Right ventricle myocardium superior (tissue), 1 donor: ENCODE measurements around the gene APOL4. TPM values are rescaled to one million over a fixed set of nuclear protein-coding genes. Genes with fewer than 3 reads are reported as not detected.
"Not testable (repeated sequence)": the region's sequence is repeated elsewhere in the genome, so short reads cannot be mapped to it uniquely, and the experiment has no call there.

ENCODE experiments used
- ATAC-seq: fragments of 200-7000 bp; cut with Tn5 transposase; one replicate; pipeline ENCODE4 v1.9.1; 2020; ENCODE audit warnings: mild to moderate bottlenecking; ENCODE audit not compliant: poor library complexity
- DNase-seq: peaks from one replicate; pipeline ENCODE4 v3.0.0-alpha.2; 2020
- intact Hi-C: fragments of 100-400 bp; cut with DNase I; formaldehyde crosslinking; loops from one replicate; pipeline ENCODE4 v1.11.2; 2022
- total RNA-seq: library from RNA; stranded (reverse); fragmentation: NEBNext Ultra II Directional; extraction: Animal tissue kit (Norgen Biotek cat#: 25700); gene quantifications from one replicate; pipeline ENCODE4 v1.2.1, GENCODE V29; 2021
- donor health status: DM: no; HTN: yes; CAD: no; lungs with severe emphysema.

APOL4 gene
- total RNA-seq, 1 donor from 2014 or later = 5.0 TPM

- intact Hi-C loops = no loop called here
- ATAC-seq (no peak), DNase-seq (no peak)
These were observed 29.7 kb downstream of the APOL4 start for GRCh38 chr22:36171941-36172340.

DNA sequence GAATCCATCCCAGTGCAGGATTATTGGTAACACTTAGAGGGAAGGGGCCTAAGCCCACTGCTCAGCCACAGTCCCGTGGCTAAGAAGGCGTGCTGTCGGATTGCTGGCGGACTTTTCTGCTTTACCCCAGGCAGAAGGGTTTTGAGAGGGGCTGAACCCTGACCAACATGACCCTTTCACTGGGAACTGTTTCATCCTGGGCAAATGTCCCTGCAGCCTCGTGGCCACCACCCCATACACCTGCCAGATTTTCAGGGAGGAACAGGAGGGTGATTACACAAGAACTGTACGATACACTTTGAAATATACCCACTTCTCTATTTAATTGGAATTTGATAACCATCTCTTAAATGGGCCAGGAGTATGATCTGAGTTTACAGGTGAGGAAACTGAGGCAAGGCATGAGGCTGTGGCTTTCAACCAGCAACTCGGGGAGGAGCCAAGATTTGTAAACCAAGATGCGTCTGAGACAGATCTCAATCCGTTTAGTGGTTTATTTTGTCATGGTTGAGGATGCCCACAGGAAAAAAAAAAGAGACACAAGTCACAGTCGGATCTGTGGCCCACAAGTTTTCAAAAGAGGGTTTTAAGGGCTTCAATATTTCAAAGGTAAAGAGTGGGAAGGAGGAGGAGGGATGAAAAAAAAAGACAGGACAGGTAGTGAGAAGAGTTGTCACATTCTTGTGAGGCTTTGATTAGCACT is 34.9 kb downstream of the APOL4 start:
- no peak for ATAC-seq
- DNase-seq = no peak
- intact Hi-C loops = no loop called here

- ATAC-seq (no peak), DNase-seq (no peak)
- intact Hi-C loops = no loop called here
These were observed 35.5 kb downstream of the APOL4 start for GRCh38 chr22:36166086-36166485.

GRCh38 chr22:36165141-36165540 is 36.5 kb downstream of the APOL4 start:
- intact Hi-C loops = no loop called here
- ATAC-seq (no peak), DNase-seq (no peak)

- intact Hi-C loops = no loop called here
- DNase-seq (no peak), ATAC-seq (peak; percentile 20)
These were observed 37.0 kb downstream of the APOL4 start for GRCh38 chr22:36164621-36165020.

DNA sequence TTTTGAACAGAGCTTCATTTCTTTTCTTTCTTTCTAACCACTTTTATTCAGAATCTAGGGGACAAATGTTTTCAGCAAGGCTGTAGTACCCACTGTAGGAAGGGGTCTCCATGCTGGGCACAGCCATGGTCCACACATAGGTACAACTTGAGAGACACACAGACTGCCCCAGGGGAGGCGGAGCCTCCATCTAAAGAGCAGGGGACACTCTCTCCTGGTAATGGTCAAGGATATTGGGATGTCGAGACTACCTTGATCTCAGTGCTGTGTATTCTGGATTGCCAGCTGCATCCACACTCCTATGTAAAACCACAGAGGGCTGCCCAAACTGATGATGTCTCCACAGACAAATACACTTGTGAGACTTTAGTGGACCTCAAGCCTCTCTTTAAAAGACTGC is 38.1 kb downstream of the APOL4 start:
- intact Hi-C loops = no loop called here
- no peak for ATAC-seq
- DNase-seq = no peak

- intact Hi-C loops = no loop called here
- ATAC-seq (no peak), DNase-seq (no peak)
These were observed 39.2 kb downstream of the APOL4 start for GRCh38 chr22:36162127-36163034.

DNA sequence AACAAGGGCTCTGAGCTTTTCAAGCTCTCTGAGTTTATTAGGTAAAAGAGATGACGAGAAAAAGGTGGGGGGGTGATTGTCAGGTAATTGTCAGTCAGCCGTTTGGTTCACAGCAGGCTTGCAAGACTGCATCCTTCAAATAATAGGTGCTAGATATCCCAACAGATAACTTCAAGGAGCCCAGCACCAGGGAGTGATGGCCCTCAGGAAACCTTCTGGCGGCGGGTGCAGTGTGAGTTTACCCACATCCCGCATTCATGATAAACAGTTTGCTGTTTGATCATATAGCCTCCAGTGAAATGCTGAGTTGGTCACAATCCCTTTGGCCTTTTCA is 39.8 kb downstream of the APOL4 start:
- DNase-seq, intact Hi-C loops, ATAC-seq: not testable (repeated sequence)

GRCh38 chr22:36160499-36160942 is 41.1 kb downstream of the APOL4 start, which contains the start of gene APOL3:
APOL3 (minus strand) TSS chr22:36160755; CDS start chr22:36149055, 11,700 bp downstream.
- intact Hi-C loops = no loop called here
- ATAC-seq = peak; percentile 67

DNA sequence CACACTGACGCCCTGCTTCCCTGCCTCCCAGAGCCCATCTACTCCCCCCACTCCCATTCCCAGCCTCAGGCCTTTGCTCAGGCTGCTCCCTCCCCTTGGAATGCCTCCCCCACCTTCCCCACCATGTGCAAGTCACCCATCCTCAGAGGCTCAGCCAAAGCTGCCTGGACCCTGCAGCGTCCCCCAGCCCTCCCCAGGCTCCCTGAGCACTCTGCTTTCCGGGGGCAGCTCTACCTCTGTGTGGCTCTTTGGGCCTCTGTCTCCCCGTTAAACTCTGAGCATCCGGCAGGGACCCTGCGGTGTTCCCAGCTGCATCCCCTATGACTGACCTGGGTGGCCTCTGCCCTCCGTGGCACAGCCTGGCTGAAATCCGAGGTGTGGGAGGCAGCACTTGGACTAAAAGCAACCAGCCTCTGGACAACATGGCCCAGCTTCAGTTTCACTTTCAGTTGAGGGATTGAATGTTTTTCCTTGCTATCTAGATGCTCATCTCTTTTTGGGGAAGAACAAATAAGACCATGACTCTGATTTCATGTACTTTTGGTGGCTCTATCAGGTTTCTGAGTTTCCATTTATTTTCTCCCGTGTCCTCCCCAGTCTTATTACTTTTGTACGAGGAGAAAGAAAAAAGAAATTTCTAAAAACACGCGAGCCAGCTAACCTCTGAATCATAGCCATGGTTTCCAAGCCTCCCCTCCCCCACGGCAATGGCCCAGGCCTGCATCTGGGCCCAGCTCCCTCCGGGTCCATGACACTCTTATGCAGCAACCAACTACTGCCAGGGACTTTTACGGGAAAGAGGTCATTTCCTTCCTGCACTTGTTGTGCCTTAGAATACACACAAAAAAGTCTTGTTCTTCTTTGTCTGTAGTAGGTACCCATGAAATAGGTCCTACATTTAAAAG is 44.8 kb downstream of the APOL4 start:
- DNase-seq = peak; percentile 90
- ATAC-seq = peak; percentile 77
- intact Hi-C loops = no loop called here

More at GRCh38 chr22:36160499-36160942, 41.1 kb downstream of the APOL4 start, which contains the start of gene APOL3:
- peak; percentile 87 for DNase-seq

GRCh38 chr22:36156119-36156514 is 45.5 kb downstream of the APOL4 start:
- intact Hi-C loops = no loop called here
- ATAC-seq (no peak), DNase-seq (no peak)

GRCh38 chr22:36155702-36156101 is 45.9 kb downstream of the APOL4 start:
- intact Hi-C loops = no loop called here
- peak; percentile 79 for ATAC-seq
- DNase-seq = peak; percentile 82

- DNase-seq = no peak
- intact Hi-C loops = no loop called here
- ATAC-seq = no peak
These were observed 47.1 kb downstream of the APOL4 start for GRCh38 chr22:36154423-36154945.

GRCh38 chr22:36153501-36154422 is 47.8 kb downstream of the APOL4 start:
- DNase-seq (no peak), ATAC-seq (no peak)
- intact Hi-C loops = no loop called here

- DNase-seq, intact Hi-C loops, ATAC-seq: not testable (repeated sequence)
These were observed 48.8 kb downstream of the APOL4 start for GRCh38 chr22:36152821-36153220.

DNA sequence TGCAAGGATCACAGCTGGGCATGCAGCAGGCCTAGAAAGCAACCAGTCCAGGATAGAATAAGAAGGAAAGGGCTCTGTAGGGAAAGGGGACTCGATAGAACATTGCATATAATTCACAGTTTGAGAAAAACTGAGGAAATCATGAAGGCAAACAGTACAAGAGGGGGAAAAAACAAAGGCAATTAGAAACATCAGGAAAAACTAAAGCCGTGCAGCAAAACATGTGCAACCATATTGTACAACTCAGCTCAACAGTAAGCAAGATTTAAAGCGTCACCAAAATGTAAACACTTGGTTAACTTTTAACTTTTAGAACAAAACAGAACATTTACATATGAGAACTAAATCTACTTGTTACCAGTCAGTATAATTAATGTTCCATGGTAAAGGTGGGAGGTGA is 49.5 kb downstream of the APOL4 start:
- ATAC-seq (no peak), DNase-seq (no peak)
- intact Hi-C loops = no loop called here

DNA sequence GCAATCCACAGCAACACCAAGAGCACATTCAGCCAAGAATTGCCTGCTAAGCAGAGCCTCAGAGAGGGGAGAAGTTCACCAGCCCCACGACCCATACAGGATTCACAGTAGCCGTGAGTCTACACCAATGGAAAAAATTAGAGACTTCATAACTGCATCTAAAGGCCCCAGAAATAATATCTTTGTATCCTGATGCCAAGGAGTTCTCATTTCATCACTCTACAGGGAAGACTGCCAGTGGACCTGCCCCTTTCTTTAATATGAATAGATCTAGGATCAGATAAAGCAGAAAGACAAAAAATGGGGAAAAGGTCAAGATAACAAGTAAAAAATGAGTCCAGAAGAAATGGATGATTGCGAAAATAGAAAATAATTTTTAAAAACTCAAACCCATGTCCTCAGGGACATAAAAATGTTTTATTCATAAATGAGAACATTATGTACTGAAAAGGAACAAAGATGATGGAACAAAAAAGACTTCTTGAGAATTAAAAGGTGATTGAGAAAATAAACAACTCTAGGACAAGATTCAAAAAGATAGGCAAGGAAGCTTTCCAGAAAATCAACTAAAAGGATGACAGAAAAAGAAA is 50.5 kb downstream of the APOL4 start:
- intact Hi-C loops = no loop called here
- ATAC-seq = peak; percentile 18
- no peak for DNase-seq
